Caco-2 (cell line): ENCODE measurements around the gene CRY2. TPM values are rescaled to one million over a fixed set of nuclear protein-coding genes. Genes with fewer than 3 reads are reported as not detected.

ENCODE experiments used
- BruUV-seq: library from RNA; stranded (reverse); fragments of 400-500 nt; replicated peaks from 2 replicates; lab custom pipeline; 2021; lab: Mats Ljungman, UMichigan
- CTCF ChIA-PET: fragments of 300-600 bp; sonication (Branson Sonifier 250); formaldehyde crosslinking; loops from one replicate; lab custom pipeline; 2022; ENCODE audit warnings: antibody characterized with exemption; lab: Charles Lee
- POLR2A ChIA-PET: fragments of 300-600 bp; sonication (Branson Sonifier 250); formaldehyde crosslinking; loops from one replicate; lab custom pipeline; 2022; ENCODE audit warnings: antibody characterized with exemption; lab: Charles Lee
- DNase-seq, 2 experiments: peaks; one replicate each; pipeline versions ENCODE4 v3.0.0 to v3.0.0-alpha.2; 2020 to 2022
- H3K27me3 ChIP-seq: replicated peaks from 2 replicates; pipeline ENCODE4 v1.6.0; 2011; ENCODE audit warnings: low read length; ENCODE audit not compliant: control insufficient read depth, insufficient read depth
- H3K36me3 ChIP-seq: 2 replicates; pipeline ENCODE4 v1.5.1; 2011; ENCODE audit warnings: low read length; ENCODE audit not compliant: control insufficient read depth, insufficient read depth
- H3K4me1 ChIP-seq: fragments of 250-450 bp; sonication (Bioruptor Pico); 2 replicates; pipeline ENCODE4 v1.5.1; 2020; ENCODE audit warnings: mild to moderate bottlenecking
- H3K4me3 ChIP-seq: 2 replicates; pipeline ENCODE4 v1.5.1; 2011; ENCODE audit warnings: low read depth, mild to moderate bottlenecking, control low read depth, low read length
- H3K9me3 ChIP-seq: fragments of 250-450 bp; sonication (Bioruptor Pico); 2 replicates; pipeline ENCODE4 v1.5.1; 2020; ENCODE audit warnings: mild to moderate bottlenecking, moderate library complexity
- H3K27ac Mint-ChIP-seq: one replicate; pipeline ENCODE4 v1.8.0; 2022; ENCODE audit warnings: mixed read lengths; ENCODE audit not compliant: unreplicated experiment
- H3K27me3 Mint-ChIP-seq: one replicate; pipeline ENCODE4 v1.8.0; 2022; ENCODE audit warnings: mixed read lengths; ENCODE audit not compliant: insufficient read depth, unreplicated experiment
- H3K36me3 Mint-ChIP-seq: one replicate; pipeline ENCODE4 v1.8.0; 2022; ENCODE audit warnings: mild to moderate bottlenecking, mixed read lengths; ENCODE audit not compliant: insufficient read depth, unreplicated experiment
- H3K4me1 Mint-ChIP-seq: one replicate; pipeline ENCODE4 v1.8.0; 2022; ENCODE audit warnings: low read depth, mixed read lengths; ENCODE audit not compliant: unreplicated experiment
- H3K4me3 Mint-ChIP-seq: one replicate; pipeline ENCODE4 v1.8.0; 2022; ENCODE audit warnings: mild to moderate bottlenecking, moderate library complexity, mixed read lengths; ENCODE audit not compliant: unreplicated experiment
- H3K9me3 Mint-ChIP-seq: one replicate; pipeline ENCODE4 v1.8.0; 2022; ENCODE audit warnings: mixed read lengths; ENCODE audit not compliant: unreplicated experiment
- intact Hi-C: fragments of 100-400 bp; cut with micrococcal nuclease; formaldehyde crosslinking; loops from one replicate; pipeline ENCODE4 v1.10.0; 2022; ENCODE audit not compliant: unreplicated experiment
- total RNA-seq: library from RNA; stranded (reverse); gene quantifications from 2 replicates; pipeline ENCODE4 v1.2.3, GENCODE V29; 2022
- TF ChIP-seq, protein P1 (sequence below), 2 experiments: fragments of 200-600 bp in 1 of 2; IDR thresholded peaks; 1 replicate in 1 of 2; 2 replicates in 1 of 2; pipeline versions ENCODE4 v1.5.1 to v1.8.0; 2011 to 2022; ENCODE audit warnings: antibody characterized with exemption in 1 of 2, control low read depth in 1 of 2, inconsistent platforms in 1 of 2, low read depth in 1 of 2, low read length in 1 of 2, mild to moderate bottlenecking in 1 of 2, moderate library complexity in 1 of 2; ENCODE audit not compliant: insufficient read depth in 1 of 2, severe bottlenecking in 1 of 2, unreplicated experiment in 1 of 2

Gene CRY2
- total RNA-seq, 1 experiment from 2014 or later, result 28.5 TPM

DNA sequence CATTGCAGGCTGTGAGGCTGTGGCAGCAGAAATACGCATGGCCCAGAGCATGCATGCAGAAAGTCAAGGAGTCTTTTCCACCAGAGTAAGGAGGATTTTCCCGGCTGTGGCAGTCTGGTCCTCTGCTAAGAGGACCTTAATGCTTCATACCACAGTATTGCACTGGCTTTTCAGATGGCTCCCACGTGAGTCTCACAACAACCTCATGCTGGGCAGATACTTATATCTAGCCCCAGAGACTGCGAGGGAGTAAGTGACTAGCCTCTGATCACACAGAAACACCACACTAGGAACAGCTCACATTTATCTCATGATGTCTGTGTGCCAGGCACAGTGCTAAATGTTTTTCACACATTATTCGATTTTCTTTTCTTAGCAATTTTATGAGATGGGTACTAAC lies 8.0 kb downstream of the CRY2 start:
- no TSS peak for BruUV-seq
- intact Hi-C loops, result no loop called here
- no peaks in the 10 kb centered on the region for H3K4me1 ChIP-seq
- H3K27me3 ChIP-seq, result no peaks in the 10 kb centered on the region
- TF ChIP-seq, protein P1, sequence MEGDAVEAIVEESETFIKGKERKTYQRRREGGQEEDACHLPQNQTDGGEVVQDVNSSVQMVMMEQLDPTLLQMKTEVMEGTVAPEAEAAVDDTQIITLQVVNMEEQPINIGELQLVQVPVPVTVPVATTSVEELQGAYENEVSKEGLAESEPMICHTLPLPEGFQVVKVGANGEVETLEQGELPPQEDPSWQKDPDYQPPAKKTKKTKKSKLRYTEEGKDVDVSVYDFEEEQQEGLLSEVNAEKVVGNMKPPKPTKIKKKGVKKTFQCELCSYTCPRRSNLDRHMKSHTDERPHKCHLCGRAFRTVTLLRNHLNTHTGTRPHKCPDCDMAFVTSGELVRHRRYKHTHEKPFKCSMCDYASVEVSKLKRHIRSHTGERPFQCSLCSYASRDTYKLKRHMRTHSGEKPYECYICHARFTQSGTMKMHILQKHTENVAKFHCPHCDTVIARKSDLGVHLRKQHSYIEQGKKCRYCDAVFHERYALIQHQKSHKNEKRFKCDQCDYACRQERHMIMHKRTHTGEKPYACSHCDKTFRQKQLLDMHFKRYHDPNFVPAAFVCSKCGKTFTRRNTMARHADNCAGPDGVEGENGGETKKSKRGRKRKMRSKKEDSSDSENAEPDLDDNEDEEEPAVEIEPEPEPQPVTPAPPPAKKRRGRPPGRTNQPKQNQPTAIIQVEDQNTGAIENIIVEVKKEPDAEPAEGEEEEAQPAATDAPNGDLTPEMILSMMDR (IDR thresholded peaks at IDR 0.05; ENCODE audit: insufficient read depth in 1 of 2, low read depth in 1 of 2, low read length in 1 of 2, severe bottlenecking in 1 of 2, unreplicated experiment in 1 of 2), result no peak
- H3K9me3 Mint-ChIP-seq, result no peaks in the 10 kb centered on the region
- no peak overlapping the region for H3K4me3 ChIP-seq
- H3K4me1 Mint-ChIP-seq, result no peaks in the 10 kb centered on the region
- peaks cover 20% of the 10 kb centered on the region for H3K36me3 Mint-ChIP-seq
- peaks cover 10% of the 10 kb centered on the region for H3K36me3 ChIP-seq
- CTCF ChIA-PET, result no interaction called here
- H3K27ac Mint-ChIP-seq, result no peak overlapping the region
- no peaks in the 10 kb centered on the region for H3K9me3 ChIP-seq
- DNase-seq, result no peak
- no peaks in the 10 kb centered on the region for H3K27me3 Mint-ChIP-seq
- H3K4me3 Mint-ChIP-seq, result no peak overlapping the region
- POLR2A ChIA-PET, result no interaction called here

DNA sequence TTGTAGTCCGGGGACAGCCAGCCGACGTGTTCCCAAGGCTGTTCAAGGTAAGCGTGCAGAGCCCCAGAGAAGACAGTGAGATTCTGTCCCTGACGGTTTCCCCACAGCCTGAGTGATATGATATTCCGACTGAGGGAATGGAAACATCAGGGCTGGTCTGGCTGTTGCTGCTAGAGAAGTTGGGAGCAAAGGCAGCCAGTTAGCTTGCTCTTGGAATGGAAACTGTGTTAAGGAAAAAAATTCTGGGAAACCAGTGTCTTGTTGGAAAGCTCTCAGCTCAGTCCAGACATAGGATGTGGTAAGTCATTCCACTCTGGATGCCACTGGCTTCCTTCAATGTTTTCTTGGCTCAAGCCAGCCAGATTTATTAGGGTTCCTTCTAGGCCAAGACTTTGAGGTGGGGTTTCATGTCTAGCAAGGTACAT lies 8.8 kb downstream of the CRY2 start:
- CTCF ChIA-PET, result interaction anchor here (0.7 kb wide), 1 partner anchor 845 kb away, joined by 4 read pairs; the partner anchor contains the start of gene ZNF408
- TF ChIP-seq, protein P1 (IDR thresholded peaks at IDR 0.05; ENCODE audit: insufficient read depth in 1 of 2, low read depth in 1 of 2, low read length in 1 of 2, severe bottlenecking in 1 of 2, unreplicated experiment in 1 of 2), result no peak
- Histone ChIP-seq H3K4me1 (no peaks in the 10 kb centered on the region), H3K27me3 (no peaks in the 10 kb centered on the region), H3K4me3 (no peak overlapping the region), H3K36me3 (peaks cover 13% of the 10 kb centered on the region), H3K9me3 (no peaks in the 10 kb centered on the region)
- no TSS peak for BruUV-seq
- Mint-ChIP-seq H3K27me3 (no peaks in the 10 kb centered on the region), H3K27ac (no peak overlapping the region), H3K4me1 (no peaks in the 10 kb centered on the region), H3K4me3 (no peak overlapping the region), H3K9me3 (no peaks in the 10 kb centered on the region), H3K36me3 (peaks cover 22% of the 10 kb centered on the region)
- POLR2A ChIA-PET, result interaction anchor here (0.6 kb wide), 1 partner anchor 122 kb away, joined by 4 read pairs; no protein-coding TSS in a partner anchor
- DNase-seq, result no peak
- intact Hi-C loops, result no loop called here

DNA sequence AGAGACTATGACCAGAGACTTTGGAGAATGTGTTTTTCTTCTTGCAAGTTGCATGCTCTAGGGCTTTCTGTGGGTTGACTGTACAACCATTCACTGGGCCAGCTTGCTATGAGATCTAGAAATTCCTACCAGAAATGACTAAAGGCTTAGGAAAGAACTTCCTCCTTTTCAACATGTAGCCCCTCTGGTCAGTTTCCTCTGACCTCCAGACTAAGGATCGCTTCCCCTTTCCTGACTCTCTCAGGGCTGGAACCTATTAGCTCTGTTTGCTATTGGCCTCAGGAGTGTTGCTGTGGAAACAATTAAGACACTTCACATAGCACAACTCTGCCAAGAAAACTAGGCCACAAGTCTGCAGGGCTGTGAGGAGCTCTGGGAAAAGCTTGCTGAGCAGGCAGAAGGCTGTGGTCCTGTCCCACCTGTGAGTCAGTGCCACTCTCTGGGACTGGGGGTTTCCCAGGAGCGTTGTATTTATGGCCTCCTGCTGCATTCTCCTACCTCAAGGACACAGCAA lies 10.7 kb downstream of the CRY2 start:
- Histone ChIP-seq H3K27me3 (no peaks in the 10 kb centered on the region), H3K9me3 (no peaks in the 10 kb centered on the region), H3K4me3 (no peak overlapping the region), H3K4me1 (no peaks in the 10 kb centered on the region), H3K36me3 (peaks cover 13% of the 10 kb centered on the region)
- Mint-ChIP-seq H3K9me3 (no peaks in the 10 kb centered on the region), H3K36me3 (peaks cover 33% of the 10 kb centered on the region), H3K27ac (no peak overlapping the region), H3K4me1 (no peaks in the 10 kb centered on the region), H3K4me3 (no peak overlapping the region), H3K27me3 (no peaks in the 10 kb centered on the region)
- DNase-seq, result no peak
- ChIA-PET CTCF (interaction anchor here (1.0 kb wide), 1 partner anchor 86 kb away, joined by 3 read pairs; no protein-coding TSS in a partner anchor), POLR2A (no interaction called here)
- intact Hi-C loops, result no loop called here
- no TSS peak for BruUV-seq
- TF ChIP-seq, protein P1 (IDR thresholded peaks at IDR 0.05; ENCODE audit: insufficient read depth in 1 of 2, low read depth in 1 of 2, low read length in 1 of 2, severe bottlenecking in 1 of 2, unreplicated experiment in 1 of 2), result no peak
